A549 (cell line): ENCODE data around the gene ZDHHC11.

ENCODE experiments used
- BHLHE40 ChIP-seq: IDR thresholded peaks from 2 replicates; pipeline ENCODE4 v1.6.1; 2012; ENCODE audit warnings: low read depth, low read length, inconsistent platforms
- CHD2 ChIP-seq: fragments of 150-350 bp; IDR thresholded peaks from 2 replicates; pipeline ENCODE4 v1.6.1; 2014; ENCODE audit warnings: low read length; ENCODE audit not compliant: partially characterized antibody
- POLR2A ChIP-seq: IDR thresholded peaks from 2 replicates; pipeline ENCODE4 v1.6.1; 2012; ENCODE audit warnings: mild to moderate bottlenecking, low read length
- TF ChIP-seq, protein P1 (sequence below): fragments of >200 bp; sonication (Bioruptor Twin); formaldehyde crosslinking; IDR thresholded peaks from 3 replicates; pipeline ENCODE4 v1.5.1; 2016

GRCh38 chr5:758698-759053, 92.1 kb downstream of the ZDHHC11 start:
- TF ChIP-seq CHD2 (no peak), POLR2A (no peak), BHLHE40 (no peak)
- TF ChIP-seq, protein P1, sequence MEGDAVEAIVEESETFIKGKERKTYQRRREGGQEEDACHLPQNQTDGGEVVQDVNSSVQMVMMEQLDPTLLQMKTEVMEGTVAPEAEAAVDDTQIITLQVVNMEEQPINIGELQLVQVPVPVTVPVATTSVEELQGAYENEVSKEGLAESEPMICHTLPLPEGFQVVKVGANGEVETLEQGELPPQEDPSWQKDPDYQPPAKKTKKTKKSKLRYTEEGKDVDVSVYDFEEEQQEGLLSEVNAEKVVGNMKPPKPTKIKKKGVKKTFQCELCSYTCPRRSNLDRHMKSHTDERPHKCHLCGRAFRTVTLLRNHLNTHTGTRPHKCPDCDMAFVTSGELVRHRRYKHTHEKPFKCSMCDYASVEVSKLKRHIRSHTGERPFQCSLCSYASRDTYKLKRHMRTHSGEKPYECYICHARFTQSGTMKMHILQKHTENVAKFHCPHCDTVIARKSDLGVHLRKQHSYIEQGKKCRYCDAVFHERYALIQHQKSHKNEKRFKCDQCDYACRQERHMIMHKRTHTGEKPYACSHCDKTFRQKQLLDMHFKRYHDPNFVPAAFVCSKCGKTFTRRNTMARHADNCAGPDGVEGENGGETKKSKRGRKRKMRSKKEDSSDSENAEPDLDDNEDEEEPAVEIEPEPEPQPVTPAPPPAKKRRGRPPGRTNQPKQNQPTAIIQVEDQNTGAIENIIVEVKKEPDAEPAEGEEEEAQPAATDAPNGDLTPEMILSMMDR, result no peak
